HFFc6 (cell line): Measurements from ENCODE around the gene PHOSPHO1. TPM values are rescaled to one million over a fixed set of nuclear protein-coding genes. Genes with fewer than 3 reads are reported as not detected.

Source experiments
- DNase-seq: peaks from one replicate; pipeline ENCODE4 v3.0.0-alpha.2; 2018
- H3K27ac Mint-ChIP-seq: 2 replicates; pipeline ENCODE4 v1.8.0; 2020; ENCODE audit warnings: mild to moderate bottlenecking, mixed read lengths
- H3K27me3 Mint-ChIP-seq: 2 replicates; pipeline ENCODE4 v1.8.0; 2021; ENCODE audit warnings: mild to moderate bottlenecking, moderate library complexity, mixed read lengths; ENCODE audit not compliant: insufficient read depth
- H3K36me3 Mint-ChIP-seq: 2 replicates; pipeline ENCODE4 v1.8.0; 2021; ENCODE audit warnings: low read depth, mixed read lengths
- H3K4me1 Mint-ChIP-seq: 2 replicates; pipeline ENCODE4 v1.8.0; 2020; ENCODE audit warnings: low read depth, mixed read lengths
- H3K4me3 Mint-ChIP-seq: 2 replicates; pipeline ENCODE4 v1.8.0; 2020; ENCODE audit warnings: mild to moderate bottlenecking, moderate library complexity, mixed read lengths
- H3K9me3 Mint-ChIP-seq: 2 replicates; pipeline ENCODE4 v1.8.0; 2020; ENCODE audit warnings: mild to moderate bottlenecking, mixed read lengths
- CTCF ChIP-seq: fragments of 200-600 bp; sonication (generic); IDR thresholded peaks from 2 replicates; pipeline ENCODE4 v1.5.0; 2021; ENCODE audit warnings: antibody characterized with exemption, mild to moderate bottlenecking
- total RNA-seq, 6 experiments: library from RNA; stranded (reverse); fragmentation: NEBNext Ultra II Directional; extraction: Animal tissue kit (Norgen Biotek cat#: 25700); gene quantifications; 2 replicates in 1 of 6; 3 replicates in 5 of 6; pipeline ENCODE4 v1.2.3, GENCODE V29; 2021

PHOSPHO1 gene
- total RNA-seq, 6 experiments from 2014 or later = 0.13 to 0.17 (median 0.17) TPM; not detected in 3

GRCh38 chr17:49259663-49260010 is 29.1 kb upstream of the PHOSPHO1 start:
- peak overlapping the region; percentile 86 for H3K4me3 Mint-ChIP-seq
- H3K9me3 Mint-ChIP-seq = no peaks in the 10 kb centered on the region
- peaks cover 2% of the 10 kb centered on the region; the same call in 1 of the 2 replicates for H3K27me3 Mint-ChIP-seq
- no peak for TF ChIP-seq CTCF
- peak overlapping the region; percentile 90 for H3K27ac Mint-ChIP-seq
- H3K36me3 Mint-ChIP-seq = no peaks in the 10 kb centered on the region
- no peak for DNase-seq
- H3K4me1 Mint-ChIP-seq = peaks cover 15% of the 10 kb centered on the region

GRCh38 chr17:49258394-49258793 is 27.8 kb upstream of the PHOSPHO1 start:
- no peaks in the 10 kb centered on the region for H3K9me3 Mint-ChIP-seq
- no peak for DNase-seq
- no peak overlapping the region for H3K4me3 Mint-ChIP-seq
- TF ChIP-seq CTCF = no peak
- peaks cover 12% of the 10 kb centered on the region for H3K4me1 Mint-ChIP-seq
- H3K27ac Mint-ChIP-seq = no peak overlapping the region
- H3K36me3 Mint-ChIP-seq = no peaks in the 10 kb centered on the region
- H3K27me3 Mint-ChIP-seq = peaks cover 4% of the 10 kb centered on the region; the same call in 1 of the 2 replicates

- Mint-ChIP-seq H3K36me3 (no peaks in the 10 kb centered on the region), H3K27me3 (peaks cover 10% of the 10 kb centered on the region; the same call in 1 of the 2 replicates), H3K4me3 (no peak overlapping the region), H3K4me1 (no peaks in the 10 kb centered on the region), H3K27ac (no peak overlapping the region), H3K9me3 (no peaks in the 10 kb centered on the region)
- no peak for DNase-seq
- no peak for TF ChIP-seq CTCF
These were observed 24.5 kb upstream of the PHOSPHO1 start for GRCh38 chr17:49255125-49255524.

GRCh38 chr17:49254066-49254465 is 23.5 kb upstream of the PHOSPHO1 start:
- no peak for TF ChIP-seq CTCF
- H3K9me3 Mint-ChIP-seq = no peaks in the 10 kb centered on the region
- H3K36me3 Mint-ChIP-seq = no peaks in the 10 kb centered on the region
- no peak overlapping the region for H3K27ac Mint-ChIP-seq
- H3K4me3 Mint-ChIP-seq = no peak overlapping the region
- H3K4me1 Mint-ChIP-seq = peaks cover 6% of the 10 kb centered on the region
- peaks cover 16% of the 10 kb centered on the region; the same call in 1 of the 2 replicates for H3K27me3 Mint-ChIP-seq
- DNase-seq = no peak

GRCh38 chr17:49252148-49252695 is 21.6 kb upstream of the PHOSPHO1 start:
- DNase-seq = peak; percentile 21
- H3K4me3 Mint-ChIP-seq = no peak overlapping the region
- peaks cover 7% of the 10 kb centered on the region for H3K4me1 Mint-ChIP-seq
- no peaks in the 10 kb centered on the region for H3K9me3 Mint-ChIP-seq
- H3K36me3 Mint-ChIP-seq = no peaks in the 10 kb centered on the region
- H3K27me3 Mint-ChIP-seq = peaks cover 22% of the 10 kb centered on the region
- no peak overlapping the region for H3K27ac Mint-ChIP-seq
- no peak for TF ChIP-seq CTCF
